HG02763 (cell line): ENCODE data around the gene FCHO2.
A peak's percentile ranks its signal among the peaks of the same experiment; 100 is the strongest.
"Not testable (repeated sequence)": the region's sequence is repeated elsewhere in the genome, so short reads cannot be mapped to it uniquely, and the experiment has no call there.

ENCODE experiments used
- ATAC-seq: cut with Tn5 transposase; IDR thresholded peaks from one replicate; pipeline ENCODE4 v1.9.1; 2021; ENCODE audit warnings: mild to moderate bottlenecking, moderate library complexity; ENCODE audit not compliant: unreplicated experiment

FCHO2 gene

DNA sequence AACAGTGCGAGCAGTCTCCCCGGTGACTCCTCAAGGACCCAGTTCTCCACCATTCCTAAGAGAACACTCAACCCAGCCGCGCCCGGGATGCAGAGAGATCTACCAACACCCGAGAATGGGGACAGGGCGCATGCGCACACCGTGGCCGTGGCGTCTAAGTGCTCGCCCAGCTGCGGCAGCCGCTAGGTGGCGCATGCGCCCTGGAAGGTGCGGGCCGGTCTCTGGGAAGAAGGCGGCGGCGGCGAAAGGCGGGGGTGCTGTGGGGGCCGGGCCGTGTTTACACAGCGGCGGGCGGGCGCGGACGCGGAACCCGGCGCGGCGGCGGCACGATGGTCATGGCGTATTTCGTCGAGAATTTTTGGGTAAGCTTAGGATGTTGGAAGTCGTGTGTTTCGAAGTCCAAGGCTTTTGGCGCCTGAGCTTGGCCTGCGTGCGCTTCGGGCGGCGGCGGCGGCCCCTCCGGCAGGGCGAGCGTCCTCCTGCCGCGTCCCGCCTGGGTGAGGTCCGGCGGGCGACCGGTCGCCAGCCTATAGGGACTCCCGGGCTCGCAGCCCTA is at the start of gene FCHO2:
TSS of gene FCHO2 (plus strand) at position 274 of the 556 bp plus-strand sequence. CDS start at position 330, 56 bp downstream.
- peak; percentile 95 for ATAC-seq

DNA sequence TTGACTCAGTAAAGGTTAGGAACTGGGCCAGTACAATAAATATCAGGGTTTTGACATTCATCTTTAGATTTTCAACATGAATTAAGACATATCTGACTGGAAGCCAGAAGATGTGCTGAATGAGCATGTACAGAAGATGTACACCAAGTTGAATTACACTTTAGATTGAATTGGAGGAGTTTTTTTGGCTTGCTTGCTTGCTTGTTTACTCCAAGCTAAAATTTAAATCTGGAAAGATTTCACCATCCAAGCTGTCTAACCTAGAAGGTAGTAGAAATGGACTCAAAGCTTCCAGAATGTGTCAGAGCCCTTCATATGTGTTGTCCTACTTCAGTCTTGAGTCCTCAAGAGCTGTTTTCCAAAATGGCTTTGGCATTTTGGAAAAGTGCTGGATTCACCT is 49.0 kb upstream of the FCHO2 start:
- ATAC-seq = no peak

- ATAC-seq = no peak
These were observed 47.2 kb upstream of the FCHO2 start for GRCh38 chr5:72908664-72909063.

DNA sequence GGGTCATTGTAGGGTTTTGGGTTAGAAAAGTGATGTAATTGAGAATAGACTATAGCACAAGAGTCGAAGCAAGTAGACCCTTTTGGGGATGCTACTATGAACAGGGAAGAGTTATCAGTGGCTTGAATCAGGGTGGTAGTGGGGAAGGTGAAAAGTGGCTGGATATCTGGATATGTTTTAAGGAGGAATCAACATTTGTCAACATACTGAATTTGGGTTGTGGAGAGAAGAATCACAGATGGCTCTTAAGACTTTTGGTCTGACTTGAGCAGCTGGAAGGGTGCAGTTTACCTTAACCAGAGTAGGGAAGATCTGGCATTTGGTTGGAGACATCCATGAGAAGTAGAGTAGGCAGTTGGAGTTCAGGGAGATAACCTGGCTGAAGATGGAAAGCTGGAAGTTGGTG is 38.5 kb upstream of the FCHO2 start:
- no peak for ATAC-seq

DNA sequence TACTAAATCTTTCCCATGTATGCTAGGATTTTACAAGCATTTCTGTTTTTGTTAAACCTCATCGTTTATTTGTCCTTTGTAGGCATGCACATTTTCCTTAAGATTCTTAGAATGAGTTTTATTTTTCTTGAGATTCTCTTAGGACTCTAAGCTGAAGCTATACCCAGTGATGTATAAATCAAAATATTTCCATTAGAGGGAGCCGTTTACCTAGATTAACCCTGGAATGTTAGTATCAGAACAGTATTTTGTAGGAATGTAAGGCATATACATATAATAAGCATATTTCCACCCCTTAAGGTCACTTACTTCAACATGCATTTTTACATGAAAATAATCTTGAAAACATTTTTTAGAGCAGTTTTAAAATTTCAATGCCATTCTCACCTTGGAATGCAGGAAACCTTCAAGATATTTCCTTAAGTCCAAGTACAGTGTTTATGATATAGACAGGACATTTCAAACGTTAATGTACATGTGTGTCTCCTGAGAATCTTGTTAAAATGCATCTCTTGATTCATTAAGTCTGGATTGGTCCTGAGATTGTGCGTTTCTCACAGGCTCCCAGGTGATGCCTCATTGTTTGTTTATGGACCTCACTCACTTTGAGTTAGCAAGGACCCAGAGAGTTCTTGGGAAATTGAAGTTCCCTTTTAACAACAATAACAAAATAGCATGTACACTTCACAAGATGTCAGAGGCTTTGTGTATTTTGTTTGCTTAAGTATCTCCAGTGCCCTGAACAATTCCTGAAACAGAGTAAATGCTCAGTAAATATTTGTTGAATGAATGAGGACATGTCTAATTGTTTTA is 34.9 kb upstream of the FCHO2 start:
- ATAC-seq = no peak

DNA sequence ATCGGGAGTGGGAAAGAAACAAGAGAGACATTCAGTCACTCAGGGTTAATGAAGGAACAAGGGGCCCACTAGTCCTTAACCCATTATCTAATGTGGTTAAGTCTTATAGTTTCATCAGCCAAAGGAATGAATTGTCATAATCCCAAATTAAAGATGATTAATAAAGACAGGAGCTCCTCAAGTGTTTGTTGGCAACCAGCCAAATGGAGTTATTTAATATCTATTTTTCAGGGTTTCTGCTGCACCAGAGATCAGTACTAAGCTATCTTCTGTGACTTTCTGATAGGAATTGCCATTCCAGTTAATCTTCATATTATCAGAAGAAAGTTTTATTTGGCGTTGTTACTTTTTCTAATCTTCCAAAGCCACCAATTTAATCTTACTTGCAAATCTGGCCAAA is 34.0 kb upstream of the FCHO2 start:
- ATAC-seq = no peak

DNA sequence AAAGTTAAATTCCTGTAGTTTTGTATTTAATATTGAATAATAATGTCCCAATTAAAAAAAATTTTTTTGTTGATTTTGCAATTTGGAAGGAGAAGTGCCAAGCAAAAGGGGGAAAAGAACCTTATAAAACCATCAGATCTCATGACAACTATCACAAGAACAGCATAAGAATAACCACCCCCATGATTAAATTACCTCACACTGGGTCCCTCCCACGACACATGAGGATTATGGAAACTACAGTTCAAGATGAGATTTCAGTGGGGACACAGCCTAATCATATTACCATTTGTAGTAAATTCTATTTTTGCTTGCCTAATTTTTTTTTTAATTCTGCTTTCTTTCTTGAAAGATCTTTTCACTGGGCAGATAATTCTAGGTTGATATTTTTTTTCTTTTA is 33.4 kb upstream of the FCHO2 start:
- no peak for ATAC-seq

GRCh38 chr5:72925336-72926010 is 30.4 kb upstream of the FCHO2 start:
- no peak for ATAC-seq

- ATAC-seq = not testable (repeated sequence)
These were observed 23.2 kb upstream of the FCHO2 start for GRCh38 chr5:72932686-72933085.

DNA sequence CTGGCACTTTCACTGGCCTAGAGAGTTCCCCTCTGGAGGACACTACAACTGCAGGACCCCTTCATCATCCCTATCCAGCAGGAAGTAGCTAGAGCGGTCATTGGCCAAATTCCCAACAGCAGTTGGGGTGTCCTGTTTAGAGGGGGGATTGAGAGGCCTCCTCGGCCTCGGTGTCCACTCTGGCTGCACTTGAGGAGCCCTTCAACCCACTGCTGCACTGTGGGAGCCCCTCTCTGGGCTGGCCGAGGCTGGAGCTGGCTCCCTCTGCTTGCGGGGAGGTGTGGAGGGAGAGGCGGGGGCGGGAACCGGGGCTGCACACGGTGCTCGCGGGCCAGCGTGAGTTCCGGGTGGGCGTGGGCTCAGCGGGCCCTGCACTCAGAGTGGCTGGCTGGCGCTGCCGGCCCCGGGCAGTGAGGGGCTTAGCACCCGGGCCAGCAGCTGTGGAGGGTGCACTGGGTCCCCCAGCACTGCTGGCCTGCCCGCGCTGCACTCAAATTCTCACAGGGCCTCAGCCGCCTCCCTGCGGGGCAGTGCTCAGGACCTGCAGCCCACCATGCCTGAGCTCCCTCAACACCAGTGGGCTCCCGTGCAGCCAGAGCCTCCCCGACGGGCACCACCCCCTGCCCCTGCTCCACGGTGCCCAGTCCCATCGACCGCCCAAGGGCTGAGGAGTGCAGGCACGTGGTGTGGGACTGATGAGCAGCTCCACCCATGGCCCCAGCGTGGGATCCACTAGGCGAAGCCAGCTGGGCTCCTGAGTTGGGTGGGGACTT is 20.7 kb upstream of the FCHO2 start:
- ATAC-seq = not testable (repeated sequence)

- ATAC-seq = no peak
These were observed 18.9 kb upstream of the FCHO2 start for GRCh38 chr5:72936893-72937292.

GRCh38 chr5:72937517-72938061 is 18.3 kb upstream of the FCHO2 start:
- ATAC-seq = no peak

GRCh38 chr5:72938206-72938605 is 17.6 kb upstream of the FCHO2 start:
- ATAC-seq = no peak

DNA sequence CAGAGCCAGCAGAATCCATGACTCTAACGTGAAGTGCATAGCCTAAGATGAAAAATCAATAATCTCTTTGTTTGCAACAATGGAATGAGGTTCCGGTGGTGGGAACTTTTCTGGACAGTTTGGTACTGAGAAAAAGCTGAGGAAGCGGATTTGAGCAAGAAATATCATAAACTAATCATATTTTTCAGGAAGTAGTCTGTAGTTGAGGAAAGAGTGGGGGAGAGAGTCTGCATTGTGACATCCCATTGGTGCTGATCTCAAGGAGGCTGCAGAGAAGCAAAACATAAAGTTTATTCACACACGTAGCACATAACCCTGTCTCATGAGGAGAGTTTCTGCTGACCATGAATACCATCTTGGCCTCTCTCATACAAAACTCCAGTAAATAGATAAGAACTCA is 15.8 kb upstream of the FCHO2 start:
- ATAC-seq = no peak

DNA sequence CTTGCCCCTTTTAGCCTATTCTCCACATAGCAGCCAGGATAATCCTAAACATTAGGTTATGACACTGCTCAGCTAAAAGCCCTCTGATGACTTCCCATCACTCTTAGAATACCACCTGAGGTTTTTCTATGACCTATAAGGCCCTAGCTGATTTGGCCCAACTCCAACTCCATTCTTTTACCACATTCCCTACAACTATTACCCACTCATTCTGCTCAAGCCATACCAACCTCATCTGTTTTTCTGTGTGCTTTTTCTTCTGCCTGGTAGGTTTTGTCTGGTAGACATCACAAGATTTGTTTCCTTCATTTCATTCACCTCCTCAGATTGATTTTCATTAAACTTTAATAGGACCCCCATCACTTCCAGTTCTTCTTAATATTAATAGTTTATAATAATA is 12.5 kb upstream of the FCHO2 start:
- ATAC-seq = no peak

- ATAC-seq = no peak
These were observed 8.3 kb upstream of the FCHO2 start for GRCh38 chr5:72947498-72947897.

- ATAC-seq = no peak
These were observed 6.4 kb upstream of the FCHO2 start for GRCh38 chr5:72949481-72949880.

- no peak for ATAC-seq
These were observed 4.0 kb upstream of the FCHO2 start for GRCh38 chr5:72951671-72952468.

GRCh38 chr5:72954389-72954788 is 1.5 kb upstream of the FCHO2 start:
- ATAC-seq = no peak

GRCh38 chr5:72955143-72955767 is 586 bp upstream of the FCHO2 start:
- ATAC-seq = peak; percentile 38
